ENCODE measurements around the gene GLS.
"Not testable (repeated sequence)": the region's sequence is repeated elsewhere in the genome, so short reads cannot be mapped to it uniquely, and the experiment has no call there.

Gene GLS

DNA sequence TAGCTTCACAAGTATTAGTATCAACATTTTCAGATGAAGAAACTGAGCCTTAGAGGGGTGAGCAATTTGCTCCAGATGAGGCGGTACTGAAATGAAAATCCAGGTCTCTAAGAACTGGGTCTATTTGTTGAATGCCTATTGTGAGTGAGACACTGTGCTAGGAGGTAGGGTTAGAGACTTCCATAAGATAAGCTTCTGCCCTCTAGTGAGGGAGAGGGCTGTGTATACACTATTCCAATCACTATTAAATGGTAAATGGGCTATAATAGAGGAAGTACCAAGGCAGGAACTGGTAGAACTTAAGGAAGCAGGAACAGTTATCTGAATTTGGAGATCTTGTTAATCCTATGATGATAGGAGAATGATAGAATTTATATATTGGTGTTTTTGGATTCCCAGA lies 23.6 kb upstream of the GLS start:
- DNase-seq (ENCODE audit: low spot score) = no peak

GRCh38 chr2:190858817-190859216 lies 21.8 kb upstream of the GLS start:
- DNase-seq (ENCODE audit: low spot score) = peak; percentile 64

DNA sequence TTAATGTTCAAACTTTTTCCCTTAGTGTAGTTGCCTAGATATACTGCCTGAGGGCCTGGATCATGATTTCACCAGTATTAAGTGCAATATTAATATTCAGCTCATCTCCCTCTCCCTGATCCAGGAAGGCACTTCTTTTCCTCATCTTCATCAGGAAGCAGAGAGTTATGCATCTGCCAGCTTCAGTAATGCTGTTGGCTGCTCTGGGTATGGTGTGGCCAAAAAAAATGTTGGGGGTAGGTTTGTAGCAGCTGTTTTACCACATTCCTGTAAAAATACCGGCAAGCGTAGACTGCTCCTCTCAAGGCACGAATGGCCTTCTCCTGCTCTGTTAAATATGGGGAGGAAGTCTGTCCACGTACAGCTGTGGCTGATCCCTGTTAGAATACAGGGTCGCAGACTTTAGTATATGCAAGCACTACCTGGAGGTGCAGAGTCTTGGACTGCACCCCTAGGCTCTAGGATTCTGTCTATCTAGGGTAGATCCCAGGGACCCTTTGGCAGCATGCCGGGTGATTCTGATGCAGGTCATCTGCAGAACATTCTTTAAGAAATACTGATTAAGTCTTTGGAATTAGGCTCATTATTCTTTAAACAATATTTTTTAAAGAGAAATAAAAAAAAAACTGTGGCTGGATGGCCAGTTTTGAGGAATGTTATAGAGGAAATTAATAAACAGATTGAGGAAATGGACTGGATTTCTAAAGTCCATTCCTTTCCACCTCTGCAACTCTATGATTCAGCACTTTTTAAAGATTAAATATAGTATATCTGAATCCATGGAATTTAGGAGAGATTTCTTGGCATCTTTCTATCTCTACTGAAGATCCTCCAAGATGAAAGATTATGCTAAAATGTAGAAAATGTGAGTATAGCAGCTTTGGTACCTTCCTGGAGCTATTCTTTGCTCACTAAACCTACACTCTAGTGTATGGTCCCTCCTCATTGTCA lies 21.0 kb upstream of the GLS start:
- DNase-seq (ENCODE audit: low spot score) = peak; percentile 51

- DNase-seq (ENCODE audit: low spot score) = peak; percentile 67
Measured at GRCh38 chr2:190860985-190861680, 19.5 kb upstream of the GLS start.

DNA sequence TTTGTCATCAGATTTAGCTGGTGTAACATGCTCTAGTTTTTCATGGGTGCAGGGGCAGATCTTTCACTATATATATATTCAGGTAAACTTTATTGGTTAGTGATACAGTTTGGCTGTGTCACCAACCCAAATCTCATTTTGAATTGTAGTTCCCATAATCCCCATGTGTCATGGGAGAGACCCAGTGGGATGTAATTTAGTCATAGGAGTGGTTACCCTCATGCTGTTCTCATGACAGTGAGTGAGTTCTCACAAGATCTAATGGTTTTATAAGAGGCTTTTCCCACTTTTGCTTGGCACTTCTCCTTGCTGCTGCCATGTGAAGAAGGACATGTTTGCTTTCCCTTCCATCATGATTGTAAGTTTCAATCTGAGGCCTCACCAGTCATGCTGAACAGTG lies 18.5 kb upstream of the GLS start:
- DNase-seq (ENCODE audit: low spot score) = not testable (repeated sequence)

- DNase-seq (ENCODE audit: low spot score) = no peak
Measured at GRCh38 chr2:190862571-190862991, 18.0 kb upstream of the GLS start.

DNA sequence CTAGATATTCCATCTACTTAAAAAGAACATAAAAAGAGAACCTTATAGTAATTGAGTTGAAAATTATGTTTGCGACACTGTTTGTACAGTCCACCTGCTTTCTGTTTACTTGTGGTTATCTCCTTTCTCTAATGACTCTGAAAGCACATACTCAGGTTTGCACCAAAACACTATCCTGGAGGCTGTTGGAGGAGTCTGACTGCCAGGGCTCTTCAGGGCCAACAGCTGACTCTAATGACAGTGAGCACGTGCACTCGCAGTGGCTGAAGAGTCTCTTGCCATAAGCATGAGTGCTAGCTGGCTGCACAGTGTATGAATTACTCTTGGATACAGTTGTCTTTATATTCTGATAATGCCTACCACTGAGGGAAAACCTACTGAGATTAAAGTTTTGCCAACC lies 16.7 kb upstream of the GLS start:
- DNase-seq (ENCODE audit: low spot score) = no peak

- DNase-seq (ENCODE audit: low spot score) = peak; percentile 47
Measured at GRCh38 chr2:190864375-190864774, 16.2 kb upstream of the GLS start.

GRCh38 chr2:190867212-190867611 lies 13.4 kb upstream of the GLS start:
- peak; percentile 62 for DNase-seq (ENCODE audit: low spot score)

DNA sequence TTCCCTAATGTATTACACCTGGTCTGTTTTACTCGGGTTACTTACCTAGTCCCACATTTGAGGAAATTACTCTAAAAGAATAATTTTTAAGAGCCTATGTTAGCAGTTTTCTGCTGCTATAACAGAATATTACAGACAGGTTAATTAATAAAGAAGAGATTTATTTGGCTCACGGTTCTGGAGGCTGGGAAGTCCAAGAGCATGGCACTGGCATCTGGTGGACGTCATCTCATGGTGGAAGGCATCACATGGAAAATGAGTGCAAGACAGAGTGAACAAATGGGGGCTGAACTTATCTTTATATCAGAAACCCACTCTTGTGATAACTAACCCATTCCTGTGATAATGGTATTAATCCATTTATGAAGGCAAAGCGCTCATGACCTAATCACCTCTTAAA lies 12.8 kb upstream of the GLS start:
- DNase-seq (ENCODE audit: low spot score) = no peak

DNA sequence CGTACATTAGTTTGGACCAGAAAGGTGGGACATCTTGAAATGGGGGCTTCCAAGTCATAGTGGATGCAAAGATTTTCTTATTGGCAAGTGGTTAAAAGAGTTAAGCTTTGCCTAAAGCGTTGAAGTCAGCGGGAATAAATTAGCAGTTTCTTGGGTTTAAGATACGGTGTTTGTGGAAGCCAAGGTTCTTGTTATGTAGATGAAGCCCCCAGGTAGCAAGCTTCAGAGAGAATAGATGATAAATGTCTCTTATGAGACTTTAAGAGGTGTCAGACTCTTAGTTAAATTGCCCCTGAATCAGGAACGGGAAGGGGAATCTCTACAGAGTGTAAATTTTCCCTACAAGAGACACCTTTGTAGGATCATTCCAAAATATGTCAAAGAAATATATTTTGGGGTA lies 10.9 kb upstream of the GLS start:
- DNase-seq (ENCODE audit: low spot score) = no peak

- not testable (repeated sequence) for DNase-seq (ENCODE audit: low spot score)
Measured at GRCh38 chr2:190873451-190873850, 7.2 kb upstream of the GLS start.

DNA sequence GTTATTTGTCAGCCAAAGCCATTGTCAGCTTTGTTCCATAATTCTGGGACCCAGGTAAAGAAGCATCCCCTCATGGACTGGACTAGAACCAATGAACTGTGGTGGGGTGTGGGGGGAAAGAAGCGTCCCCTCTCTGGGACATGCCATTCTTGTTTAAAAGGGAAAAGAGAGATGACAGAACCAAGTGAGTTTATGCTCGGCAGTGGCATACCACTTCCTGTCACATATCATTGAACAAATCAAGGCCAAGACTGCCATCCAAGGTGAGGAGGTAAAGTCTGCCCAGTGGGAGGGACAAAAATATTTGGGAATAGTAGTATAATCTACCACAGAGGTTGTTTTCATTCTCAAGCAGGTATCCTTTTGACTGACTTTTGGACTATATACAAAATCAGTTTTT lies 4.7 kb upstream of the GLS start:
- no peak for DNase-seq (ENCODE audit: low spot score)

DNA sequence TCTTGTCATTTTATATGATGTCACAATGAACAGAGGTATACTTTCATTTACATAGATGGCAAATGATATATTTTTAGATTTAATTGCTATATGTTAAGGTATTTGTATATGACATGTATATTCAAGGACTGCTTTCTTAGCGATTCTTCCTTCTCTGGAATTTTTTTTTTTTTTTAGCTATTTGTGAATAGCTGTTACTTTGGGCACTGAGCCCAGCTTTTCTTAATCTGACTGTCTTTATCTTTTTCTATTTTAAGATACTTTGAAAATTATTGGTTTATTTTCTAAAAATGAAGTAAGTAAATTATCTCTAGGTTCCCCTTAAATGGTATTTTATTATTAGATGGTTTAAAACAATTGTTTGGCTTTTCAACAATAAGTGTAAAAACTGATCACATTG lies 4.0 kb upstream of the GLS start:
- DNase-seq (ENCODE audit: low spot score) = no peak

DNA sequence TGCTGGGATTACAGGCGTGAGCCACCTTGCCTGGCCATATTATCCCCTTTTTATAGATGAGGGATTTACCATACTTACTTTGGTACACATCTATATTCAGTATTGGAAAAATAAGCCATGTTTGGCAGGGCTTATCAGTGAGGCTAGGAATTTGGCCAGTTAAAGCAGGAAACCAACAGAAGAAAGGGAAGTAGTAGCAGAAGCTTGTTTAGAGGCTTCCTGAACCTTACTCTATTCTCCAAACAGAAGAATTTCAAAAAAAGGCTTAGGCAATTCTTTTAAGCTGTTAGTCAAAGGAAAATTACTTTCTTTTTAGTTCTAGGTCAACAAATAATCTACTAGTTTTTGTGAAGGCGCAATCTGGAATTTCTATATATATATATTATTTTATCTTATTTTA lies 3.2 kb upstream of the GLS start:
- DNase-seq (ENCODE audit: low spot score) = no peak

GRCh38 chr2:190879474-190880377 lies 895 bp upstream of the GLS start:
- DNase-seq (ENCODE audit: low spot score) = no peak

GRCh38 chr2:190881084-190881597 lies 520 bp downstream of the GLS start:
- peak; percentile 21 for DNase-seq (ENCODE audit: low spot score)

DNA sequence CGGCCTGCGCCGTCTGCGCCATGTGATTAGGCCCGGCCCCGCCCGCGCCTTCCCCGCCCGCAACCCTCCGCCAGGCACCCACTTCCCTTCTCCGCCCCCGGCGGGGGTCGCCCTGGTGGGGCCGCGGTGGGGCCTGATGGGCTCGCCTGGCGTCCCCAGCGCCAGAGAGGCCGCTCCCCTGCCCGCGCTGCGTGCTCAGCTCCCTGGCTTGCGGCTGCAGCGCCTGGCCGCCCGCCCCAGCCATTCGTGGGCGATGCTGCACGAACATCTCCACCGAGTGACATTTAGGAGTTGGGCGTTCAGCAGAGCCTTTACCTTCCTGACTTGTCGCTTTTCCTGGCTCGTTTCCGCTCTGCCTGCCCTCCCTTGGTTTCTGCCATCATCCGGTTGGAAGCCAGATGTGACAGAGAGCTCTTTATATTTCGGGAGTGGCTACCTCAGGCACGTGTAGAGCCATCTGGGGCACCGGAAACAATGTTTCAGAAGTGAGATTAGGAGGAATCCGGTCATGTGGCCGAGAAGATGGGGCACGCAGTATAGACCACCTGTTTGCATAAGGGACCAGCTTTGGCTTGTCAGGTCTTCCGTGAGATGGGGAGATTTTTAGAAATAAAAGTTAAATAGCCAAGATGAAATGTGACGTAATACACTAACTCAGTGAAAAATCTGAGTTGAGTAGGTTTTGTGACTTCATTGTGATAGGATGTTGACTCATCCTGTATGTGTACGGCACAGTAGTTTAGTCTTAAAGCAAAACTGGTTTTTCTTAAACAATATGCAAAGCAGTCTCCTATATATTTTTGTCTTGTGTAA lies 1.2 kb downstream of the GLS start:
- DNase-seq (ENCODE audit: low spot score) = peak; percentile 29

GRCh38 chr2:190882411-190882766 lies 1.8 kb downstream of the GLS start:
- no peak for DNase-seq (ENCODE audit: low spot score)

DNA sequence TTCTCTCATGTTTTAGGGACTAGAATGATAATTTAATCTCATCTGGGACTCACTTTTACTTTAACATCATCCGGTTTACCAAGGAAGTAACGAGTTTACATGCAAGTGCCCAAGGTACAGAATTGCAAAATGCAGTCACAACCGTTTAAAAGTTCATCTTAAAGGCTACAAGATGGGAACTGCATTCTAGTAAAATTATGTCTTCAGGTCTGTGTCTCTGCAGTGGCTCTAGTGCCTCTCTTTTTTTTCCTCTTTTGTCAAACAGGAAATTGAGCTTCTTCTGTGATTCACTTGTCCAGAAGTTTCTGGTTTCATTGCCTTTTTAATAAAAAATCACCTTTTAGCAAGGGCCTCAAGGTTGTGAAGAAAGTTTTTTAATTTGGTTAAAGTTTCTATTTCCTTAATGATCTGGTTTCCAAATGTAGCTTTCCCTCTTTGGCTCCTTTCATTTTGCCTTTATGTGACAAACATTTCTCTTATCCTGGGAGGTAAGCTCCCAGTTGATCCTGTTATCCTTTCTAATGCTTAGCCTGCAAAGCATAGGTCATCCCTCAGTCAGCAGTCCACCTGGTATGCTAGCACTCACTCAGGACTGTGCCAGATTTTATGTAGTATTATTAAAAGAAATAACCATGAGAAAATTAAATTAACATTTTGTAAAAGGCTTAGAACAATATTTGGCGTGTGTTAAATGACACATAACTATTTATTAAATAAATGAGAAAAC lies 2.4 kb downstream of the GLS start:
- no peak for DNase-seq (ENCODE audit: low spot score)

DNA sequence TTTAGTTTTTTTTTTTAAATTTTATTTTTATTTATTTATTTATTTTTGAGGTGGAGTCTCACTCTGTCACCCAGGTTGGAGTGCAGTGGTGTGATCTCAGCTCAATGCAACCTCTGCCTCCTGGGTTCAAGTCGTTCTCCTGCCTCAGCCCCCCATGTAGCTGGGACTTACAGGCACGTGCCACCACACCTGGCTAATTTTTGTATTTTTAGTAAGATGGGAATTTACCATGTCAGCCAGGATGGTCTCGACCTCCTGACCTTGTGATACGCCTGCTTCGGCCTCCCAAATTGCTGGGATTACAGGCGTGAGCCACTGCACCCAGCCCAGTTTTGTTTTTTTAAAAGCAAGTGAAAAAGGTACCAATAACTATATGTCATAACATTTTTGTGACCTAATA lies 5.2 kb downstream of the GLS start:
- DNase-seq (ENCODE audit: low spot score) = not testable (repeated sequence)

Data from AG20443 (cell line).